Measurements from ENCODE around the gene A4GALT.

- TF ChIP-seq CTCF (IDR thresholded peaks at IDR 0.05 in 2 of 3, conservative IDR thresholded peaks at IDR 0.05 in 1 of 3; ENCODE audit: control insufficient read depth in 2 of 3, extremely low read depth in 1 of 3, insufficient read depth in 1 of 3, low read depth in 3 of 3, low read length in 3 of 3) (no peak), YY1 (IDR thresholded peaks at IDR 0.05; ENCODE audit: low read depth, low read length) (peak; percentile 38), SMARCA5 (IDR thresholded peaks at IDR 0.05) (peak; percentile 77), ZZZ3 (IDR thresholded peaks at IDR 0.05; ENCODE audit: control insufficient read depth, insufficient read length, low read depth) (no peak), RB1 (IDR thresholded peaks at IDR 0.05; ENCODE audit: borderline replicate concordance) (no peak), SIX5 (IDR thresholded peaks at IDR 0.05; ENCODE audit: low read depth, low read length, severe bottlenecking) (no peak), CEBPB (IDR thresholded peaks at IDR 0.05; ENCODE audit: borderline replicate concordance in 1 of 2, low read depth in 2 of 2, low read length in 2 of 2) (no peak), TBL1XR1 (IDR thresholded peaks at IDR 0.05; ENCODE audit: low read depth, low read length) (peak; percentile 86), CHD4 (IDR thresholded peaks at IDR 0.05) (no peak), TARDBP (IDR thresholded peaks at IDR 0.05; ENCODE audit: borderline replicate concordance) (peak; percentile 38; the same call in 1 of the 2 replicates)
- TF ChIP-seq, protein P1, sequence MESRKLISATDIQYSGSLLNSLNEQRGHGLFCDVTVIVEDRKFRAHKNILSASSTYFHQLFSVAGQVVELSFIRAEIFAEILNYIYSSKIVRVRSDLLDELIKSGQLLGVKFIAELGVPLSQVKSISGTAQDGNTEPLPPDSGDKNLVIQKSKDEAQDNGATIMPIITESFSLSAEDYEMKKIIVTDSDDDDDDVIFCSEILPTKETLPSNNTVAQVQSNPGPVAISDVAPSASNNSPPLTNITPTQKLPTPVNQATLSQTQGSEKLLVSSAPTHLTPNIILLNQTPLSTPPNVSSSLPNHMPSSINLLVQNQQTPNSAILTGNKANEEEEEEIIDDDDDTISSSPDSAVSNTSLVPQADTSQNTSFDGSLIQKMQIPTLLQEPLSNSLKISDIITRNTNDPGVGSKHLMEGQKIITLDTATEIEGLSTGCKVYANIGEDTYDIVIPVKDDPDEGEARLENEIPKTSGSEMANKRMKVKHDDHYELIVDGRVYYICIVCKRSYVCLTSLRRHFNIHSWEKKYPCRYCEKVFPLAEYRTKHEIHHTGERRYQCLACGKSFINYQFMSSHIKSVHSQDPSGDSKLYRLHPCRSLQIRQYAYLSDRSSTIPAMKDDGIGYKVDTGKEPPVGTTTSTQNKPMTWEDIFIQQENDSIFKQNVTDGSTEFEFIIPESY (IDR thresholded peaks at IDR 0.05), result no peak
These were observed 49.1 kb upstream of the A4GALT start for GRCh38 chr22:42769574-42770447.
